CD14-positive monocyte (primary cell): ENCODE results near the gene AP2B1. TPM values are rescaled to one million over a fixed set of nuclear protein-coding genes. Genes with fewer than 3 reads are reported as not detected.

Experiments used
- DNase-seq, 3 donors: peaks; one replicate each; pipeline ENCODE4 v3.0.0-alpha.2; 2011 to 2022
- H2AFZ ChIP-seq: 2 replicates; pipeline ENCODE4 v1.6.0; 2012; ENCODE audit warnings: mild to moderate bottlenecking, low read depth, low read length, inconsistent platforms; ENCODE audit not compliant: insufficient read depth, poor library complexity, severe bottlenecking
- H3K27ac ChIP-seq, 2 donors: 1 replicate in 1 of 2; 2 replicates in 1 of 2; pipeline ENCODE4 v1.5.1; 2012 to 2013; ENCODE audit warnings: low read length in 2 of 2, control low read depth in 1 of 2, inconsistent platforms in 1 of 2, low read depth in 1 of 2, mild to moderate bottlenecking in 1 of 2
- H3K27me3 ChIP-seq, 2 donors: one replicate each; pipeline versions ENCODE4 v1.6.0 to v1.6.1; 2011 to 2013; ENCODE audit warnings: low read length in 2 of 2; ENCODE audit not compliant: control insufficient read depth in 2 of 2, insufficient read depth in 2 of 2
- H3K36me3 ChIP-seq, 2 donors: replicated peaks in 1 of 2; 1 replicate in 1 of 2; 2 replicates in 1 of 2; pipeline versions ENCODE4 v1.5.1 to v1.6.1; 2012 to 2013; ENCODE audit warnings: low read length in 2 of 2, control low read depth in 1 of 2, inconsistent platforms in 1 of 2, mild to moderate bottlenecking in 1 of 2; ENCODE audit not compliant: insufficient read depth in 2 of 2, control insufficient read depth in 1 of 2
- H3K4me1 ChIP-seq, 2 donors: 1 replicate in 1 of 2; 2 replicates in 1 of 2; pipeline versions ENCODE4 v1.5.1 to v1.6.1; 2012 to 2013; ENCODE audit warnings: low read length in 2 of 2, control low read depth in 1 of 2, inconsistent platforms in 1 of 2, mild to moderate bottlenecking in 1 of 2, moderate library complexity in 1 of 2; ENCODE audit not compliant: insufficient read depth in 2 of 2, control insufficient read depth in 1 of 2
- H3K4me2 ChIP-seq: replicated peaks from 2 replicates; pipeline ENCODE3; 2012; ENCODE audit warnings: low read length, moderate library complexity, mild to moderate bottlenecking; ENCODE audit not compliant: poor library complexity, severe bottlenecking; ENCODE audit errors: extremely low read depth
- H3K4me3 ChIP-seq, 3 experiments: fragments of 200-600 bp in 1 of 3; sonication (generic) in 1 of 3; replicated peaks in 1 of 3; 1 replicate in 2 of 3; 2 replicates in 1 of 3; pipeline ENCODE4 v1.5.1; 2011 to 2013; ENCODE audit warnings: low read length in 3 of 3, mild to moderate bottlenecking in 3 of 3, control low read depth in 2 of 3, low read depth in 2 of 3, inconsistent platforms in 1 of 3, moderate library complexity in 1 of 3
- H3K79me2 ChIP-seq: 2 replicates; pipeline ENCODE4 v1.6.0; 2012; ENCODE audit warnings: mild to moderate bottlenecking, control low read depth, inconsistent platforms, low read length, moderate library complexity; ENCODE audit not compliant: insufficient read depth
- H3K9ac ChIP-seq: 2 replicates; pipeline ENCODE4 v1.6.0; 2017; ENCODE audit warnings: low read length, mild to moderate bottlenecking; ENCODE audit not compliant: insufficient read depth, poor library complexity, severe bottlenecking
- H3K9me3 ChIP-seq, 2 donors: replicated peaks in 1 of 2; 1 replicate in 1 of 2; 2 replicates in 1 of 2; pipeline versions ENCODE4 v1.5.1 to v1.6.1; 2012 to 2013; ENCODE audit warnings: low read length in 2 of 2, control low read depth in 1 of 2; ENCODE audit not compliant: control insufficient read depth in 1 of 2, insufficient read depth in 1 of 2
- H4K20me1 ChIP-seq: 2 replicates; pipeline ENCODE4 v1.6.0; 2012; ENCODE audit warnings: mild to moderate bottlenecking, low read length, control low read depth, moderate library complexity; ENCODE audit not compliant: insufficient read depth
- H3K27ac Mint-ChIP-seq, 7 donors: one replicate each; pipeline ENCODE4 v1.8.0; 2020; ENCODE audit warnings: mild to moderate bottlenecking in 7 of 7, mixed read lengths in 7 of 7, moderate library complexity in 6 of 7, inconsistent platforms in 2 of 7
- H3K27me3 Mint-ChIP-seq, 3 donors: one replicate each; pipeline ENCODE4 v1.8.0; 2021 to 2022; ENCODE audit warnings: low read depth in 3 of 3, mild to moderate bottlenecking in 3 of 3, mixed read lengths in 3 of 3, moderate library complexity in 3 of 3, inconsistent platforms in 1 of 3
- H3K36me3 Mint-ChIP-seq, 2 donors: one replicate each; pipeline ENCODE4 v1.8.0; 2020; ENCODE audit warnings: mixed read lengths in 2 of 2, inconsistent platforms in 1 of 2, mild to moderate bottlenecking in 1 of 2
- H3K4me1 Mint-ChIP-seq: one replicate; pipeline ENCODE4 v1.8.0; 2020; ENCODE audit warnings: mild to moderate bottlenecking, mixed read lengths
- H3K4me3 Mint-ChIP-seq, 2 donors: one replicate each; pipeline ENCODE4 v1.8.0; 2020; ENCODE audit warnings: mild to moderate bottlenecking in 2 of 2, mixed read lengths in 2 of 2, moderate library complexity in 1 of 2
- H3K9me3 Mint-ChIP-seq, 7 donors: one replicate each; pipeline ENCODE4 v1.8.0; 2020 to 2022; ENCODE audit warnings: mixed read lengths in 7 of 7, mild to moderate bottlenecking in 6 of 7, moderate library complexity in 6 of 7, inconsistent platforms in 2 of 7
- CTCF ChIP-seq: fragments of 200-600 bp; IDR thresholded peaks from one replicate; pipeline ENCODE4 v1.8.0; 2022; ENCODE audit warnings: antibody characterized with exemption, mild to moderate bottlenecking
- WGBS: methylation state at CpG from one replicate; pipeline ENCODE4 v1.1.5; 2013; ENCODE audit warnings: missing lambda C conversion rate; ENCODE audit not compliant: insufficient coverage; 5-methylcytosine and 5-hydroxymethylcytosine counted together
- intact Hi-C, 2 donors: fragments of 100-400 bp; cut with micrococcal nuclease; formaldehyde crosslinking; loops; one replicate each; pipeline versions ENCODE4 v1.15.0 to v1.15.1; 2023
- polyA plus RNA-seq, 3 donors: library from polyadenylated mRNA; depleted of rRNA in 1 of 3; unstranded in 2 of 3; stranded (reverse) in 1 of 3; fragments of 300-500 nt in 2 of 3; fragments of >200 nt in 1 of 3; fragmentation: Illumina TruSeq in 2 of 3; gene quantifications; 1 replicate in 2 of 3; 2 replicates in 1 of 3; pipeline ENCODE4 v1.2.3, GENCODE V29; 2012 to 2021

AP2B1 gene
- polyA plus RNA-seq, 3 donors = 28.7 to 44.2 (median 29.4) TPM

GRCh38 chr17:35578929-35579432 lies 8.1 kb upstream of the AP2B1 start:
- Histone ChIP-seq H3K9me3 (no peaks in the 10 kb centered on the region), H3K9ac (peak overlapping the region; percentile 74), H3K27ac (peak overlapping the region; percentile 70 to 84), H3K4me1 (peaks cover 19 to 32% of the 10 kb centered on the region in 2 donors), H4K20me1 (no peaks in the 10 kb centered on the region), H3K4me2 (peak overlapping the region; percentile 78), H3K4me3 (peak overlapping the region; percentile 66 to 87 (median 83)), H2AFZ (peak overlapping the region; percentile 90), H3K36me3 (peaks cover 17 to 22% of the 10 kb centered on the region in 2 donors), H3K27me3 (no peaks in the 10 kb centered on the region), H3K79me2 (no peaks in the 10 kb centered on the region)
- Mint-ChIP-seq H3K9me3 (peaks cover 0 to 4% (median 0%) of the 10 kb centered on the region in 7 donors), H3K36me3 (peaks cover 14 to 15% of the 10 kb centered on the region in 2 donors), H3K27ac (peak overlapping the region; percentile 88 to 95 (median 91)), H3K4me1 (peaks cover 24% of the 10 kb centered on the region), H3K4me3 (peak overlapping the region; percentile 96 to 97), H3K27me3 (peaks cover 2 to 8% (median 6%) of the 10 kb centered on the region in 3 donors)
- DNase-seq = no peak
- no peak for TF ChIP-seq CTCF
- intact Hi-C loops = no loop called here
- 2% methylated on average over 10 of the region's 11 CpGs for WGBS

DNA sequence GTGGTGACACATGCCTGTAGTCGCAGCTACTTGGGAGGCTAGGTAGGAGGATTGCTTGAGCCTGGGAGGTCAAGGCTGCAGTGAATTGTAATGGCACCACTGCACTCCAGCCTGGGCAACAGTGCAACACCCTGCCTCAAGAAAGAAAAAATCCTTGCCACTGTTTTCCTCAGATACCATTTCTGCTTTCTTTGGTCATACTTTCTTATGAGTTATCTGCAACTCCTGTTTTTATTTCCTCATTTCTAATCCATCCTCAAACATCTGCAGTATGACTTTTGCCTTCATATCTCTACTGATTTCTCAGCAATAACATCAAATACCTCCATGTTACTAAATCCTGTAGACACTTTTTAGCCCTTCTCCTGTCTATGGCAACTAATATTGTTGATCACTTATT lies 3.1 kb upstream of the AP2B1 start:
- Histone ChIP-seq H3K4me2 (no peak overlapping the region), H3K4me1 (peaks cover 27 to 44% of the 10 kb centered on the region in 2 donors), H4K20me1 (no peaks in the 10 kb centered on the region), H3K9ac (no peak overlapping the region), H3K9me3 (no peaks in the 10 kb centered on the region), H3K36me3 (no peaks in the 10 kb centered on the region), H3K4me3 (no peak overlapping the region), H3K27me3 (no peaks in the 10 kb centered on the region), H3K27ac (peak overlapping the region in 1 of 2 donors; percentile 13), H2AFZ (no peak overlapping the region), H3K79me2 (peaks cover 19% of the 10 kb centered on the region)
- peak in 2 of 3 donors; percentile 33 to 34 for DNase-seq
- H3K9me3 Mint-ChIP-seq = peaks cover 0 to 2% (median 0%) of the 10 kb centered on the region in 7 donors
- WGBS = no CpG with 5 or more reads among the region's 1 CpG
- no peak overlapping the region for H3K4me3 Mint-ChIP-seq
- intact Hi-C loops = no loop called here
- no peaks in the 10 kb centered on the region for H3K36me3 Mint-ChIP-seq
- TF ChIP-seq CTCF = no peak
- peaks cover 37% of the 10 kb centered on the region for H3K4me1 Mint-ChIP-seq
- H3K27me3 Mint-ChIP-seq = peaks cover 2 to 13% (median 6%) of the 10 kb centered on the region in 3 donors
- H3K27ac Mint-ChIP-seq = peak overlapping the region in 2 of 7 donors; percentile 37 to 82
